Smooth muscle cell (in vitro differentiated cells): Measurements from ENCODE around the gene CAMK2D. TPM values are rescaled to one million over a fixed set of nuclear protein-coding genes. Genes with fewer than 3 reads are reported as not detected.
A peak's percentile ranks its signal among the peaks of the same experiment; 100 is the strongest.

ENCODE experiments used
- DNase-seq: peaks from one replicate; lab custom pipeline; 2025; ENCODE audit not compliant: unreplicated experiment; lab: John Stamatoyannopoulos, UW
- H2AFZ ChIP-seq: fragments of 200-600 bp; sonication (generic); 2 replicates; pipeline ENCODE4 v1.6.0; 2016; ENCODE audit warnings: antibody characterized with exemption, low read depth, mild to moderate bottlenecking
- H3F3A ChIP-seq: fragments of 200-600 bp; sonication (generic); 2 replicates; pipeline ENCODE4 v1.6.0; 2017; ENCODE audit warnings: antibody characterized with exemption, low read depth
- H3K27ac ChIP-seq: fragments of 200-600 bp; sonication (generic); 2 replicates; pipeline ENCODE4 v1.5.1; 2016; ENCODE audit warnings: low read depth, mild to moderate bottlenecking
- H3K27me3 ChIP-seq: fragments of 200-600 bp; sonication (generic); 2 replicates; pipeline ENCODE4 v1.6.1; 2016; ENCODE audit warnings: low read depth, mild to moderate bottlenecking
- H3K36me3 ChIP-seq: fragments of 200-600 bp; sonication (generic); 2 replicates; pipeline ENCODE4 v1.5.1; 2016; ENCODE audit warnings: low read depth
- H3K4me1 ChIP-seq: fragments of 200-600 bp; sonication (generic); 2 replicates; pipeline ENCODE4 v1.5.1; 2016; ENCODE audit warnings: low read depth
- H3K4me2 ChIP-seq: fragments of 200-600 bp; sonication (generic); 2 replicates; pipeline ENCODE4 v1.6.0; 2016; ENCODE audit warnings: mild to moderate bottlenecking
- H3K4me3 ChIP-seq: fragments of 200-600 bp; sonication (generic); 2 replicates; pipeline ENCODE4 v1.5.1; 2016; ENCODE audit warnings: mild to moderate bottlenecking
- H3K79me2 ChIP-seq: fragments of 200-600 bp; sonication (generic); 2 replicates; pipeline ENCODE4 v1.6.0; 2016; ENCODE audit warnings: low read depth, mild to moderate bottlenecking
- H3K9ac ChIP-seq: fragments of 200-600 bp; sonication (generic); 2 replicates; pipeline ENCODE4 v1.6.0; 2016; ENCODE audit warnings: low read depth
- H3K9me3 ChIP-seq: fragments of 200-600 bp; sonication (generic); replicated peaks from 2 replicates; pipeline ENCODE4 v1.5.1; 2016; ENCODE audit warnings: low read depth
- H4K20me1 ChIP-seq: fragments of 200-600 bp; sonication (generic); 2 replicates; pipeline ENCODE4 v1.6.0; 2016; ENCODE audit warnings: low read depth
- WGBS: methylation state at CpG from one replicate; pipeline ENCODE4 v1.1.7; 2016; ENCODE audit warnings: low lambda C conversion rate; 5-methylcytosine and 5-hydroxymethylcytosine counted together
- polyA plus RNA-seq: library from polyadenylated mRNA; unstranded; fragments of >200 nt; fragmentation: Nextera tagmentation; extraction: Ambion mirVana; gene quantifications from 2 replicates; pipeline ENCODE4 v1.2.1, GENCODE V29; 2016
- total RNA-seq: library from RNA; depleted of rRNA; stranded (reverse); fragments of >200 nt; gene quantifications from 2 replicates; pipeline ENCODE4 v1.2.3, GENCODE V29; 2014
- TF ChIP-seq, protein P1 (sequence below): fragments of 200-600 bp; sonication (generic); IDR thresholded peaks from 2 replicates; pipeline ENCODE4 v1.5.1; 2017; ENCODE audit warnings: borderline replicate concordance, mild to moderate bottlenecking, antibody characterized with exemption; ENCODE audit not compliant: insufficient read depth, poor library complexity, severe bottlenecking

CAMK2D gene
- total and polyA plus RNA-seq, 2 experiments from 2014 or later = 17.2 to 36.0 TPM

DNA sequence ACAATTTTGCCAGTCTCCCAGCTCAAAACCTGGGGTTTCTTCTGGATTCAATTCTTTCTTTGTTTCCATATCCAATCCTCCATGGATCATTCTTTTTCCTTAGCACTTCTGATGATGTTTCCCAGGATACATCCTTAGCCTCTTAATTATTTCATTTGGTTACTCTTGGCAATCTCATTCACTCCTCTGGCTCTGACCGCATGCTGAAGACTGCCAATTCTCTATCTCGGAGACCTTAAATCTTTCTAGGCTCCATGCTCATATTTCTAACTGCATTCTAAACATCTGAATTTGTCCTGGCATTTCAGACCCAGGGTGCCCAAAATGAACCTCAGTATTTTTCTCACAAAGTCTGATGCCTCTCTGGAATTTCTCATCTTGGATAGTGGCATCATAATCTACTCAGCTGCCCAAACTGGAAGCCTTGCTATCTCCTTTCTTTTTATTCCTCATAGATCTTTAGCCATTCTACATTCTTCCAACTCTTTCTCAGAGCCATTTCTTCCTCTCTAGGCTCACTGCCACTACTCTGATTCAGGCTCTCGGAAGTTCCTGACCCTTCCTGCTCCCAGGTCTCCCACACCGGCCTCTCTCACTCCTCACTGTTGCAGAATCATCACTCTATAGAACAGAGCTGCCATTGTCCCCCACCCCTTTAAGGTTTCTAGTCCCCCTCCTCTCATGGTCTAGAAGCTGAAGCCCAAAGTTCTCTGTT, 290.2 kb downstream of the CAMK2D start:
- H3K9me3 ChIP-seq = no peaks in the 10 kb centered on the region
- H3K4me3 ChIP-seq = no peak overlapping the region
- no peaks in the 10 kb centered on the region for H3K79me2 ChIP-seq
- TF ChIP-seq, protein P1, sequence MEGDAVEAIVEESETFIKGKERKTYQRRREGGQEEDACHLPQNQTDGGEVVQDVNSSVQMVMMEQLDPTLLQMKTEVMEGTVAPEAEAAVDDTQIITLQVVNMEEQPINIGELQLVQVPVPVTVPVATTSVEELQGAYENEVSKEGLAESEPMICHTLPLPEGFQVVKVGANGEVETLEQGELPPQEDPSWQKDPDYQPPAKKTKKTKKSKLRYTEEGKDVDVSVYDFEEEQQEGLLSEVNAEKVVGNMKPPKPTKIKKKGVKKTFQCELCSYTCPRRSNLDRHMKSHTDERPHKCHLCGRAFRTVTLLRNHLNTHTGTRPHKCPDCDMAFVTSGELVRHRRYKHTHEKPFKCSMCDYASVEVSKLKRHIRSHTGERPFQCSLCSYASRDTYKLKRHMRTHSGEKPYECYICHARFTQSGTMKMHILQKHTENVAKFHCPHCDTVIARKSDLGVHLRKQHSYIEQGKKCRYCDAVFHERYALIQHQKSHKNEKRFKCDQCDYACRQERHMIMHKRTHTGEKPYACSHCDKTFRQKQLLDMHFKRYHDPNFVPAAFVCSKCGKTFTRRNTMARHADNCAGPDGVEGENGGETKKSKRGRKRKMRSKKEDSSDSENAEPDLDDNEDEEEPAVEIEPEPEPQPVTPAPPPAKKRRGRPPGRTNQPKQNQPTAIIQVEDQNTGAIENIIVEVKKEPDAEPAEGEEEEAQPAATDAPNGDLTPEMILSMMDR = no peak
- H2AFZ ChIP-seq = no peak overlapping the region
- peaks cover 7% of the 10 kb centered on the region for H3K4me1 ChIP-seq
- no peak for DNase-seq
- H3F3A ChIP-seq = peaks cover 8% of the 10 kb centered on the region
- no peak overlapping the region for H3K4me2 ChIP-seq
- H4K20me1 ChIP-seq = no peaks in the 10 kb centered on the region
- no peaks in the 10 kb centered on the region for H3K36me3 ChIP-seq
- no peak overlapping the region for H3K27ac ChIP-seq
- 96% methylated on average over 4 of the region's 4 CpGs for WGBS
- H3K27me3 ChIP-seq = no peaks in the 10 kb centered on the region
- no peak overlapping the region for H3K9ac ChIP-seq

DNA sequence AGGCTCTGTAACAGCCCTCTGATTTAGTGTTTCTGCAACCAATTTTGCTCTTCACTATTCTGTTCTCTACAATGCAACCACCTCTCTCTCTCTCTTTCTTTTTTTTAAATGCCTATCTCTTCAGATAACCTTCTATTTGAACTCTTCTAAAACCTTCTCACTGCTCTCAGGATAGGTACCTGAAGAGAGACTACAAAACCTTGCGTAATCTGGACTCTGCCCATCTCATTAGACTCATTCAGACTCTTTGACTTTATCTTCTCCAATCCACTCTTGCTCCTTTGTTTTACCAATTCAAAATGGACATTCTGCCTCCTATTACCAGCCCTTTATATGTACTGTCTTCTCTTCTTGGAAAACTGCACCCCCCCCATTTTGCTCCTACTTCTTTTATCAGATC, 291.6 kb downstream of the CAMK2D start:
- Histone ChIP-seq H3K27ac (peak overlapping the region; percentile 99), H3K4me2 (no peak overlapping the region), H3K27me3 (no peaks in the 10 kb centered on the region), H2AFZ (no peak overlapping the region), H3K36me3 (no peaks in the 10 kb centered on the region), H3K4me3 (no peak overlapping the region), H3K9ac (no peak overlapping the region), H3K4me1 (peaks cover 7% of the 10 kb centered on the region), H3K79me2 (no peaks in the 10 kb centered on the region), H4K20me1 (no peaks in the 10 kb centered on the region), H3K9me3 (no peaks in the 10 kb centered on the region), H3F3A (peaks cover 4% of the 10 kb centered on the region)
- 100% methylated on average over 1 of the region's 1 CpG for WGBS
- TF ChIP-seq, protein P1 = no peak
- no peak for DNase-seq

DNA sequence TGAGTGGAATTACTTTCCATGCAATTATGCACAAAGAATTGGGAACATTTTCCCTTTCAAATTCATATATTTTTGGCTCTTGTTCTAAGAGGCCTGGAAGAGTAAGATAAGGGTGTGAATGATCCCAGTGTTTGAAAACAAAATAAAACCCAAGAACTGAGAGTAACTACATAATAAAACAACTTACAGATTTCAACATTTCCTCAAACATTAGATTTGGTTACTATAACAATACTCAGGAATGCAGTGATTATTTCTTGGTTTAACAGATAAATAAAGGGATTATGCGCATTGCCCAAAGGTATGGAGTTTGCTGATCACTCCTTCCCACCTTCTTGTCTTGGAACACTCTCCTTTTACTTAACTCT, 292.5 kb downstream of the CAMK2D start:
- Histone ChIP-seq H3K27me3 (no peaks in the 10 kb centered on the region), H3K9me3 (no peaks in the 10 kb centered on the region), H3K4me2 (peak overlapping the region; percentile 44), H3K79me2 (no peaks in the 10 kb centered on the region), H2AFZ (no peak overlapping the region), H3K4me1 (peaks cover 7% of the 10 kb centered on the region), H3K4me3 (no peak overlapping the region), H3K27ac (peak overlapping the region; percentile 99), H3K36me3 (no peaks in the 10 kb centered on the region), H3K9ac (peak overlapping the region; percentile 80), H4K20me1 (no peaks in the 10 kb centered on the region), H3F3A (peaks cover 4% of the 10 kb centered on the region)
- TF ChIP-seq, protein P1 = no peak
- no peak for DNase-seq
- WGBS = 96% methylated on average over 1 of the region's 1 CpG
